GM21367 (cell line): Measurements from ENCODE around the gene UBE3B.

ENCODE experiments used
- ATAC-seq: cut with Tn5 transposase; IDR thresholded peaks from one replicate; pipeline ENCODE4 v1.9.1; 2021; ENCODE audit not compliant: unreplicated experiment

The UBE3B gene

GRCh38 chr12:109525279-109525585 lies 47.8 kb downstream of the UBE3B start:
- no peak for ATAC-seq

GRCh38 chr12:109527489-109528123 lies 50.2 kb downstream of the UBE3B start:
- ATAC-seq: no peak

- no peak for ATAC-seq
Observed at GRCh38 chr12:109529691-109530640, 52.5 kb downstream of the UBE3B start.

GRCh38 chr12:109531411-109531810 lies 54.0 kb downstream of the UBE3B start:
- ATAC-seq: no peak

GRCh38 chr12:109532721-109533486 lies 55.5 kb downstream of the UBE3B start:
- ATAC-seq: no peak

- ATAC-seq: no peak
Observed at GRCh38 chr12:109533487-109533740, 56.0 kb downstream of the UBE3B start.

GRCh38 chr12:109534456-109534855 lies 57.0 kb downstream of the UBE3B start:
- no peak for ATAC-seq

GRCh38 chr12:109535231-109535862 lies 57.9 kb downstream of the UBE3B start:
- no peak for ATAC-seq

GRCh38 chr12:109535863-109536250 lies 58.4 kb downstream of the UBE3B start:
- no peak for ATAC-seq

GRCh38 chr12:109537136-109537535 lies 59.7 kb downstream of the UBE3B start:
- ATAC-seq: no peak

- ATAC-seq: no peak
Observed at GRCh38 chr12:109538191-109538863, 60.9 kb downstream of the UBE3B start.

GRCh38 chr12:109539508-109539907 lies 62.1 kb downstream of the UBE3B start:
- no peak for ATAC-seq

- no peak for ATAC-seq
Observed at GRCh38 chr12:109540526-109541412, 63.3 kb downstream of the UBE3B start.

GRCh38 chr12:109541413-109541726 lies 63.9 kb downstream of the UBE3B start:
- no peak for ATAC-seq

- ATAC-seq: no peak
Observed at GRCh38 chr12:109542014-109542413, 64.6 kb downstream of the UBE3B start.

GRCh38 chr12:109542876-109543275 lies 65.4 kb downstream of the UBE3B start:
- no peak for ATAC-seq

GRCh38 chr12:109544955-109545531 lies 67.6 kb downstream of the UBE3B start:
- no peak for ATAC-seq

- ATAC-seq: no peak
Observed at GRCh38 chr12:109545826-109546225, 68.4 kb downstream of the UBE3B start.

GRCh38 chr12:109547286-109547685 lies 69.9 kb downstream of the UBE3B start:
- ATAC-seq: no peak

- no peak for ATAC-seq
Observed at GRCh38 chr12:109548258-109548657, 70.8 kb downstream of the UBE3B start.
